Retinal pigment epithelial cell (primary cell): ENCODE results near the gene MAP2.
A peak's percentile ranks its signal among the peaks of the same experiment; 100 is the strongest.

Experiments used
- DNase-seq: peaks from one replicate; pipeline ENCODE4 v3.0.0-alpha.2; 2010; ENCODE audit warnings: low read depth
- H3K4me3 ChIP-seq: 2 replicates; pipeline ENCODE4 v1.5.1; 2011; ENCODE audit warnings: mild to moderate bottlenecking, low read length, control low read depth, moderate library complexity
- CTCF ChIP-seq: conservative IDR thresholded peaks from 2 replicates; pipeline ENCODE4 v1.5.1; 2011; ENCODE audit warnings: low read depth, low read length, control low read depth, inconsistent platforms

Gene MAP2

GRCh38 chr2:209768557-209768956, 344.7 kb downstream of the MAP2 start:
- no peak for TF ChIP-seq CTCF
- no peak for DNase-seq

GRCh38 chr2:209771474-209772289, 347.8 kb downstream of the MAP2 start, which contains the start of gene UNC80:
UNC80 (plus strand) TSS chr2:209771832; CDS start chr2:209772073, 241 bp downstream.
- no peak for TF ChIP-seq CTCF
- H3K4me3 ChIP-seq: peak within 1 kb of the TSS; percentile 65
- DNase-seq: peak; percentile 35

More at GRCh38 chr2:209768557-209768956, 344.7 kb downstream of the MAP2 start:
- H3K4me3 ChIP-seq: no peak overlapping the region

- peak overlapping the region; percentile 65 for H3K4me3 ChIP-seq
- peak; percentile 3 for TF ChIP-seq CTCF
- DNase-seq: no peak
These were observed 348.4 kb downstream of the MAP2 start for GRCh38 chr2:209772290-209772685.

GRCh38 chr2:209773377-209773776, 349.5 kb downstream of the MAP2 start:
- no peak overlapping the region for H3K4me3 ChIP-seq
- TF ChIP-seq CTCF: no peak
- no peak for DNase-seq
